Measurements from ENCODE around the gene CLDND1. TPM values are rescaled to one million over a fixed set of nuclear protein-coding genes. Genes with fewer than 3 reads are reported as not detected.
"Not testable (repeated sequence)": the region's sequence is repeated elsewhere in the genome, so short reads cannot be mapped to it uniquely, and the experiment has no call there.

Gene CLDND1
- total RNA-seq, result 153 and 260 TPM in 2 replicates

DNA sequence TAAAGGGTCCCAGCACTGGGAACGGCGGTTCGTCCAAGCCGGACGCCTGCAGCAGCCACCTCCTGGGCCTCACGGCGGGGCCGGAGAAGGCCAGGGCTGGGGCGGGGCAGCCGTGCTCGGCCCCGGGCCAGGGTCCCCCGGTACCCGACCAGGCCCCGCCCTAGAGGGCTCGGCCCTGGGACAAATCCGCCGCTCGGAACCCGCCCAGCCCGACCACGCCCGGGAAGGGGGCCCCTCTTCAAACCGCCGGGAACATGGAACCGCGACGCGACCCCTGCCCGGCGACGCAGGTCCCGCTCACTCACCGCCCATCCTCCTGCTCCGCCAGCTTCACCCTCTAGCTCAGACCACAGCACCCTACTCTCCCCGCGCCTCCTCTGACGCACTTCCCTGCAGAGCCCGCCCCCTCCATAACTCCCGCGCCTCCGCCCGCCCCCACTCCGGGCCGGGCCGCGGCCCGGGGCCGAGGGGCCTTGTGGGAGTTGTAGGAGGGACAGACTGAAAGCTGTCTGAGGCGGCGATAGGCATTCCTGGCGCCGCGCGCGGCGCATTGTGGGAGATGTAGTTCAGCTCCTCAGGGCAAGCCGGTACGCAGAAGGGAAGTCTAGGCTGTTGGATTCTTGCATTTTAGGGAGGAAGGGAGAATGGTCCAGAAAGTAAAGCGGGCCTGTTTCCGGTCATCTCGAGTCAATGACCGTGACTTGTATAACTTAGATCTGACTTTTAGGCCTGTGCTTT lies at the start of gene CLDND1:
Gene CLDND1, minus strand, starts transcription at position 359 of the 738 bp plus-strand sequence. CDS start 1,478 bp downstream, outside the sequence.
- peak; percentile 97 for DNase-seq

DNA sequence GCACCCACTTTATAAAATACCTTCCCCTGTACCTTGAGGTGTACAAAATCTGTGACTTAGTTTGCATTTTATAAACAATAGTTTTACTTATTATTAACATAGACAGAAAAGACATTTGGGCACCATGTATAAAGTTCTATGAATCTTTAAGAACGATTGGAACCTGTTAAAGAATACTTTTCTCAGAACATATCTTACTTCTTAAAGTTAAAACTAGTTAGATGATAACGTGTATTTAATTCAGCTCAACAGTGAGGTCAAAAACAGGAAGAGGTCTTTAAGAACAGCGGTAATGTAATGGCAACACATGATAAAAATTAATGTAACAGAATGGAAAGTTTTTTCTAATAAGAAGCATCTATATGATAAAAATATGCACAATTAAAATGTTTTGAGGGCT lies 45.7 kb upstream of the CLDND1 start:
- DNase-seq, result no peak

- no peak for DNase-seq
These were observed 45.1 kb upstream of the CLDND1 start for GRCh38 chr3:98567666-98568270.

- DNase-seq, result no peak
These were observed 43.1 kb upstream of the CLDND1 start for GRCh38 chr3:98565843-98566242.

DNA sequence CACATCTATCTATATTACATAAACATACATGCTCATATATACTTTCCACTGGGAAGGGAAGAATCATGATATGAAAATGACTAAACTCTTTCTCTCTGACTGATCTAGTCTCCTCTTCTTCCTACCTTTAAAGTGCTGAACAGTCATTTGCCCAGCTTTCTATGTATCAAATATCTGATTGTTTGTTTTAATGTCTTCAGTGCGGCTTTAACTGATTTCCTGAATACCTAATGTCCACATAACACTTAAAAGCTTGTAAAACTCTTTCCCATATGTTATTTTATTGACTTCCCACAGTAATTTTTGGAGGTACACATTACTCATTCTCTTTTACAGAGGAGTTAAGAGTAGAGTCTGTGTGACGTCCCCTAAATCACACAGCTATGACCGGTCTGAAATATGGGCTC lies 42.5 kb upstream of the CLDND1 start:
- no peak for DNase-seq

- DNase-seq, result no peak
These were observed 41.7 kb upstream of the CLDND1 start for GRCh38 chr3:98564282-98565005.

DNA sequence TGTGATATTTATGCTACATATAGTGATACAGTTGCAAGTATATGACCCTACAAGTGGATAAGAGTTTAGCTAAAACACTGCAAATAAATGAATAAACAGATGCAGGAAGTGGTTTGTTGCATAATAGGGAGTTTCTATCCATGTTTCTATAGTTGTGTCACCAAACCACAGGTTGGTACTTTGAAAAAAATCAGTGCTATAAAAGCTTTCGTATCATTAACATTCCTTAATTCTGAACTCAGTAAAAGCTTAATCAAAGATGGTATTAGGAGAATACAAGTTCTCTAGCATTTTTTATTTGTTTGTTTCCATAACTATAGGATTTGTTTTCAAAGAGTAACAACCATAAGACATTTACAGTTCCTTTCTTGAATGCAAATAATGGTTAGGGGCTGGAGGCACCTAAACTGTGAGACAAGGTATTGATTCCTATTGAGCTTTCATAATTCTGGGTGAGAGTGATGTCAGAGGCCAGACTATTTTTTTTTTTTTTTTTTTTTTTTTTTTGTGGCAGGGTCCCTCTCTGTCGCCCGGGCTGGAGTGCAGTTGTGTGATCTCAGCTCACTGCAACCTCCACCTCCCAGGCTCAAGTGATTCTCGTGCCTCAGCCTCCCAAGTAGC lies 41.1 kb upstream of the CLDND1 start:
- no peak for DNase-seq

- no peak for DNase-seq
These were observed 39.2 kb upstream of the CLDND1 start for GRCh38 chr3:98561727-98562521.

DNA sequence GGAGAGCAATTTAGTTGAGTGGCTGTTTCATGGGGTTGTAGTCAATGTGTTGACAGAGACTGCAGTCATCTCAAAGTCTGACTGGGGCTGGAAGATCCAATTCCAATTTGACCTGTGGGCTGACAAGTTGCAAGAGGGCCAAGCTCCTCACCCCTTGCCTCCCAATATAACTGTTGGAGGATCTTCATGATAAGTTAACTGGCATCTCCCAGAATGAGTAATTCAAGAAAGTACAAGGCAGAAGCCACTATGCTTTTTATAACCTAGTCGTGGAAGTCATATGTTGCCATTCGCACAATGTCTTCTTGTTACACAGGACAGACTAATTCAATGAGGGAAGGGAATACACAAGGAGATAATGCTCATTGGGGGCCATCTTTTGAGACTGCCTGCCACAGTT lies 38.2 kb upstream of the CLDND1 start:
- no peak for DNase-seq

GRCh38 chr3:98559769-98560168 lies 37.1 kb upstream of the CLDND1 start:
- DNase-seq, result not testable (repeated sequence)

DNA sequence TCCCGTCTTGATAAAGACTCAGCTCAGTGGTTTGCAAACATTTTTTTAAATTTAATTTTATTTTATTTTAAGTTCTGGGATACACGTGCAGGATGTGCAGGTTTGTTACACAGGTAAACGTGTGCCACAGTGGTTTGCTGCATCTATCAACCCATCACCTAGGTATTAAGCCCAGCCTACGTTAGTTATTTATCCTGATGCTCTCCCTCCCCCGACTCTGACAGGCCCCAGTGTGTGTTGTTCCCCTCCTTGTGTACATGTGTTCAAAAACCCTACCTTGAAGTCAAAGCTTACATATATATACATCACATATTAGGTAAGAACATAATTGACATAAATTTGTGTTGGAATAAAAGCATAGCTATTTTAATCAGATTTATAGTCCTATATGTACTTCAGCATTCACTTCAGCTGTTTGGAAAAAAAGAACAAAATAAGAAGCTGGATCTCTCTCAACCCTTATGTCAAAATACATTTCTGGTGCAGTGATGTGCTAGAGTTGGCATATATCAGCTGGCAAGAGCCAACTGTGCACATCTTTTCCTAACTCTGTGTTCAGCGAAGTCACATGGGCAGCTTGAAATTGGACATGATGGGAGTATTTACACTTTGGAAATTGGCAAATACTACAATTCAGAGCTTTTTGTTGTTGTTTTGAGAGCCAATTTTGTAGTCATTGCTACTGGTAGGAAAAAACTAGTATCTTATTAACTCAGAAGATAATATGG lies 35.6 kb upstream of the CLDND1 start:
- no peak for DNase-seq

DNA sequence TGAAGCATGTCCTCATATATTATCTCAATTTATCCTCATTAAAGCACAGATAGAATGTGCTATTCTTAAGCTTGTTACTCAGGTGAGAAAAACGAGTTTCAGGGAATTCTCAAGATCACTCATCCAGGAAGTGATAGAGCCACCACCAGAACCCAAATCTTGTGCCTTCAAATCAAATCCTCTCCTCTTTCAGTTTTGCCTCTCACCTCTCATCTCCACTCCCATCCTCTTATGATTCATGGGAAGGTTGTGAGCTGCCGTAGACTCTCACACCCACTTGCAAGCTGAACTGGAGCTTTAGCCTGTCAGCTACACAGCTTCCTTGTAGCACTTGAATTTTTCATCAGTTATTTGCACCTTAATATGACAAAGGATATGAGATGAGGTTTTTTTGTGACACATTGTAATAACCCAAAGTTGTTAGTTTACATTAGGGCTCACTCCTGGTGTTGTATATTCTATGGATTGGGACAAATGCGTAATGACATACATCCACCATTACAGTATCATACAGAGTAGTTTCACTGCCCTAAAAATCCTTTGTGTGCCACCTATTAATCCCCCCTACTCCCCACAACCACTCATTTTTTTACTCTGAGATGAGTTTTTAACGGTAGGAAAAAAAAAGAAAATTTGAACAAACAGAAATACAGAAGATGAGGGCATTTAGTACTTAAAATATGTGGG lies 34.8 kb upstream of the CLDND1 start:
- no peak for DNase-seq

DNA sequence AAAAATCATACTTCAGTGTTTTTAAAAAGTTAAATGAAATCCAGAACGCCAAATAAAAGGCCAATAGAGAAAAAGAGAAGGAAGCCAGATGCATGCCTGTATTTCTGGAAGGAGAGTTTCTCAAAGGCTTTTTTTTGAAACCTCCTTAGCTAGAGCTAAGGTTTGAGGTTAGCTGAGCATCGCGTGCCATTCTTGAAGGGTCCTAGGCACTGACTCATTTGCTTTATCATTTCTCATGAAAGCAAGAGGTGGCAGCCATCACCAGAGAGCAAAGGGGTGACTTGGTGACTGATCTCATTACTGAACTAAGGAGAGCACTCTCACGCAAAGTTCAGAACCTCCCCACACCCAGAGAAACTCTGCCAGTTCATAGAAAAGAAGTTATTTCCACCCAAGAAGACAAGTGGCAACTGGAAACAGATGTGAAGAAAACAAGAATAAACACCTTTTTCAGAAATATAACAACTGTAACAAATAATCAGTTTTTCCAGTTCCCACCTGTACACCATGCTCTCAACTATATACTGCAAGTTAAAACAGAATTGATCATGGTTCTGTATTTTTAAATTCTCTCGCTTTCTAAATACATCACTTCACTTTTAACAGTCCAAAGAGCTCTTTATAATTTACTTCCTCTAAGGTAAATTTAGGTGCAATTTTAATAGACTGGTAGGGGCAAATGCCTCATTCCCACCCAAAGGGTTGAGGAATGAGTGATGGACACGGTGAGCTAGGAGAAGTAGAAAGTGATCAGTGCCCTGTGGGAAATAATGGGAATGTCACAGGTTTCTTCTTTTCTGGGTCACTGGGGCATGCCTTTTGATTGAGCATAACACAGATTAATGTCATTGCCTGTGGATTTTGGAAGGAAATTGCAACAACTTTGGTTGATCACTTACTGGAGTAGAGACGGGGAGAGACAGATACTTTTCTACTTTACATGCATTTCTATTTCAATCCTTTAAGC lies 33.7 kb upstream of the CLDND1 start:
- DNase-seq, result no peak

DNA sequence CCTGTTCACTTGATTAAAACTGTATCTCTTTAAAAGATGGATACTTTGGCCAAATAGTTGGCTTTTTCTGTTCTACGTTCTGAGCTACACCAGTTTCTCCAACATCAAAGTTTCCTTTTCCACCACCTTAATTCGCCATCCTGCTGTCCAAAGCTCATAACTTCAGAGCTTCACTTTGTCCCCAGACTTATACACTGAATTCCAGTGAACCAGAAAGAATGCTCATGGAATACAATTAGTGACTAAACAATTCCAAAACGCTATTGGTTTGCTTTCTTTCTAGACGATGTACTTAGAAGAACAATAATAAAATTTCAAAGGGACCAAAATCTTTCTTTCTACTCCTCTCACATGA lies 32.3 kb upstream of the CLDND1 start:
- DNase-seq, result no peak

GRCh38 chr3:98554580-98554979 lies 31.9 kb upstream of the CLDND1 start:
- DNase-seq, result no peak

- no peak for DNase-seq
These were observed 31.1 kb upstream of the CLDND1 start for GRCh38 chr3:98553753-98554152.

GRCh38 chr3:98553021-98553563 lies 30.4 kb upstream of the CLDND1 start:
- no peak for DNase-seq

GRCh38 chr3:98552232-98553020 lies 29.7 kb upstream of the CLDND1 start:
- DNase-seq, result no peak

- no peak for DNase-seq
These were observed 29.1 kb upstream of the CLDND1 start for GRCh38 chr3:98551754-98552153.
